ENCODE measurements around the gene RAP1GAP.
A peak's percentile ranks its signal among the peaks of the same experiment; 100 is the strongest.
"Not testable (repeated sequence)": the region's sequence is repeated elsewhere in the genome, so short reads cannot be mapped to it uniquely, and the experiment has no call there.

RAP1GAP gene

DNA sequence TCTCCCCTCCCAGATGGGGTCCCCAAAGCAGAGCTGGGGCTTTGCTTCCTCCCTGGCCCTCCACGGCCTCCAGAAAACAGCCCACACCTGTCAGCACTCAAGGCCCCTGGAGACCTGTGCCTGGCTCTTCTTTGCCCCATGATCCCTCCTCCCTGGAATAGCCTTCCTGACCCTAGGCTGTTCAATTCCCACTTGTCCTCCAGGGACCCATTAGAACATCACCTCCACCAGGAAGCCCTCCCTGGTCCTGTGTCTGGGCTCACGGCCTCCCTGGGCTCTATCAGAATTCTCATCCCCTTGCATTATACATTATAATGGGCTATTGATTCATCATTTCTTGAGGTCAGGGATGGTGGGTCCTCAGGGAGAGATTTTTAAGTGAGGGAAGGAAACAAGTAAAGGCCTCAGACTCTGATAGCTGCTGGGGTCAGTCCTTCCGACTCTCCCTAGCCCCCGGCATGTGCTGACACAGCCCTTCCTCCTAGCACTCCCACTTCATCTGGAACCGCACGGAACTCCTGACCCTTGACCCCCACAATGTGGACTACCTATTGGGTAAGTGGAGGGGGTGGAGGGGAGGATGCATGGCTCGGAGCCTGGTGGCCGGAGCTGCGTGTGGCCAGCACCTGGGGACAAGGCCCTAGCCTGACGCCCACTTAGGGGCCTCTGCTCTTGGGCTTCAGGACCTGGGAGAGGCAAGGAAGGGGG is 99.2 kb downstream of the RAP1GAP start:
- DNase-seq (ENCODE audit: low read depth) = no peak

DNA sequence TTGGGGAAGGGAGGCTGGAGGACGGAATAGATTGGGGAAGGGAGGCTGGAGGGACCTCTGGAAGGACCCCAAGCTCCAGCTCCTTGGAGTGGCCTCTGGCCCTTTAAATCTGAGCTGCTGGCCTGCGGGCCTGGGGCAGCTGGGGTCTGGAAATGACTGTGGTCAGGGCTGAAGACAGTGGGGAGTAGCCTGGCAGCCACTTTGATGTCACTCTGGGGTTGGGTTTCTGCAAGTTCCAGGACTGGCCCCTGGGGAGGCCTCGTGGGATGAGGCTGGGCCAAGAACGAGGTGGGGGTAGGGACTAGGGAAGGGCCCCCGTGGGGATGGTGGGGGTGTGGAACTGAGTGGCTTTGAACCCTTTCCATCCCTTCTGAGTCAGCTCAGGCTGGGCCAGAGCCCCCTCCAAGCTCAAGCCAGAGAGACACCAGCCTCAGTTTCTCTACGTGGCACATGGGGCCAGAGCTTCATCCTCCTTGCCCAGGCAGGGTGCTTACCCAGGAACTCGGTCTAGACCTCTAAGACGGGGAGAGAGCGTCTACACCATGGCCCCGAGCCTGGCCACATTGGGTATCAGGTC is 100.3 kb downstream of the RAP1GAP start:
- no peak for DNase-seq (ENCODE audit: low read depth)

GRCh38 chr1:21568006-21568746 is 101.0 kb downstream of the RAP1GAP start:
- DNase-seq (ENCODE audit: low read depth) = no peak

DNA sequence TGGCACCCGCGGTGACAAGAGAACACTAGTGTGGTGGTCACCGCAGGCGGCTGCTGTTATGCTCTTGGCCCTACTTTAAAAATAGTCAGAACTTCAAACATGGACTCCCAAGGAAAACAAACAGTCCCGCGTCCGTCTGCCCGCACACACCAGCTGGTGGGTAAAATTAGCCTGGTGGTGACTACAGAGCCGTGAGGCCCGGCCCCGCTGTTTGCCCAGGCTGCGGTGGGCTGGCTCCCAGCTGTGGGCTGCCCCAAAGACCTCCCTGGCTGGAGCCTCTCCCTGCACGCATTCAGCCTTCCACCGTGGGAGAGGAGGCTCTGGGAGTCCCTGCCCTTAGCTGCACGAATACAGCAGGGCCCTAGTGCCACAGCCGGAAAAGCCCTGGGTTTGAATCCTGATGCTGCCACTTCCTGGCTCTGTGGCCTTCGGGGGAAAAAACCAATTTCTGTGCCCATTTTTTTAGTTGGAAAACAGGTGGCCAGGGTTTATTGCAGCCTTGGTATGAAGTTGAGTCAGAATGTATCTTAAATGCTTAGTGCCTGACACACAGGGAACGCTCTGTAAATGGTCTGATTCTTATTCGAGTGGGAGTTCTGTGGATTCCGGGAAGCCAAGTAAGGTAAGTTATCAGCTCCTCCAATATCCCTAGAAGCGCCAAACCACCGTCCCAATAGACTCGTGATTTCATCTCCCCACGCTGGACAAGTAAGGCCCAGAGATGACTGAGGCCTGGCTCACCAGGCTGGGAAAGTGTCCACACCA is 101.7 kb downstream of the RAP1GAP start:
- DNase-seq (ENCODE audit: low read depth) = peak; percentile 88

- DNase-seq (ENCODE audit: low read depth) = not testable (repeated sequence)
These were observed 102.8 kb downstream of the RAP1GAP start for GRCh38 chr1:21566361-21566760.

GRCh38 chr1:21565285-21565684 is 103.9 kb downstream of the RAP1GAP start:
- no peak for DNase-seq (ENCODE audit: low read depth)

GRCh38 chr1:21564521-21565095 is 104.5 kb downstream of the RAP1GAP start:
- no peak for DNase-seq (ENCODE audit: low read depth)

DNA sequence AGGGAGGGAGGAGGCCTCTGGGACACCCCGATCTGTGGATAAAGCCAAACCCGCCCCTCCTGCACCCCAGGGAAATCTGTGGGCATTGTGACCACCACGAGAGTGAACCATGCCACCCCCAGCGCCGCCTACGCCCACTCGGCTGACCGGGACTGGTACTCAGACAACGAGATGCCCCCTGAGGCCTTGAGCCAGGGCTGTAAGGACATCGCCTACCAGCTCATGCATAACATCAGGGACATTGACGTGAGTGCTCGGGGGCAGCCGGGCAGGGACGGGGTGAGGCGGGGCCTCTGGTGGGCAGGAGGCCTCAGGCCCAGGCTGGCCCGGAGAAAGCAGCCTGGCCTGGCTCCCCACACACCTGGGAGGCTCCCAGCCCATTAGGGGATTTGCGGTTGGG is 105.2 kb downstream of the RAP1GAP start:
- DNase-seq (ENCODE audit: low read depth) = no peak

- no peak for DNase-seq (ENCODE audit: low read depth)
These were observed 106.3 kb downstream of the RAP1GAP start for GRCh38 chr1:21562896-21563295.

GRCh38 chr1:21560916-21561638 is 108.1 kb downstream of the RAP1GAP start:
- DNase-seq (ENCODE audit: low read depth) = no peak

GRCh38 chr1:21559788-21560567 is 109.2 kb downstream of the RAP1GAP start:
- DNase-seq (ENCODE audit: low read depth) = no peak

GRCh38 chr1:21553116-21553926 is 115.8 kb downstream of the RAP1GAP start:
- no peak for DNase-seq (ENCODE audit: low read depth)

GRCh38 chr1:21552715-21553114 is 116.4 kb downstream of the RAP1GAP start:
- DNase-seq (ENCODE audit: low read depth) = peak; percentile 85

DNA sequence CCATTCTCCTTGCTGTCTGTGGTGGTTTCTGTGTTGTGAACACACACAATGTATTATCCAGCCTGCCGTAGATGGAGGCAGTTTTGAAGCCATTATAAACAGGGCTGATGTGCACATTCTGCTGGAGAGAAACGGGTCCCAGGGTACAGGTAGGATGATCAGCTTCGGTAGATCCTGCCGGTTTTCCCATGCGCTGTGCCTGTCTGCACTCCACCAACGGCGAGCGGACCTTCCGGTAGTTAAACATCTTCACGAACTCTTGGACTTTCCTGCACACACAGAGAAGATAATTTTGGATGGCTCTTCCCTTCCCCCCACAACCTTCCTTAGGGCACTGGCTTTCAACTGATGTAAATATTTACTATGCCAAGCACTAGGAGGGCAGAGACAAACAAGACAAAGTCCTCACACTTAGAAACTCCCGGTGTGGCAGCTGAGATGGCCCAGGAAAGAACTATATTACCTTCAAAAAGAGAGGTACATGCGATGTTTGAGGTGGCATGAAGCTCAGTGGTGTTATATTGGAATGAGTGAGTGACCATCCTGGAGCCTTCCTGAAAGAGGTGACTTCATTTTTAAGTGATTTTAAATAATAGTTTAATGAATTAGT is 118.2 kb downstream of the RAP1GAP start:
- DNase-seq (ENCODE audit: low read depth) = no peak

- no peak for DNase-seq (ENCODE audit: low read depth)
These were observed 119.1 kb downstream of the RAP1GAP start for GRCh38 chr1:21550097-21550496.

- no peak for DNase-seq (ENCODE audit: low read depth)
These were observed 121.3 kb downstream of the RAP1GAP start for GRCh38 chr1:21547876-21548275.

All from stromal cell of bone marrow (primary cell).